ENCODE results near the gene ATP6V0D1. TPM values are rescaled to one million over a fixed set of nuclear protein-coding genes. Genes with fewer than 3 reads are reported as not detected.

Gene ATP6V0D1
- polyA plus RNA-seq, 3 donors: 354 to 687 (median 631) TPM

- H3K36me3 ChIP-seq (replicated peaks in 1 of 2; ENCODE audit: control insufficient read depth in 1 of 2, insufficient read depth in 2 of 2, low read length in 2 of 2): no peaks in the 10 kb centered on the region
- no peaks in the 10 kb centered on the region for H3K27me3 ChIP-seq (ENCODE audit: control insufficient read depth in 2 of 2, insufficient read depth in 2 of 2, low read length in 2 of 2)
- Mint-ChIP-seq H3K4me3 (no peak overlapping the region), H3K4me1 (peaks cover 12% of the 10 kb centered on the region), H3K27me3 (ENCODE audit: low read depth in 3 of 3) (peaks cover 2 to 9% (median 7%) of the 10 kb centered on the region in 3 donors), H3K9me3 (peaks cover 0 to 2% (median 0%) of the 10 kb centered on the region in 7 donors), H3K27ac (no peak overlapping the region), H3K36me3 (no peaks in the 10 kb centered on the region)
- peaks cover 10 to 12% of the 10 kb centered on the region in 2 donors for H3K4me1 ChIP-seq (ENCODE audit: control insufficient read depth in 1 of 2, insufficient read depth in 2 of 2, low read length in 2 of 2)
- H3K9me3 ChIP-seq (replicated peaks in 1 of 2; ENCODE audit: control insufficient read depth in 1 of 2, insufficient read depth in 1 of 2, low read length in 2 of 2): no peaks in the 10 kb centered on the region
- TF ChIP-seq, protein P1, sequence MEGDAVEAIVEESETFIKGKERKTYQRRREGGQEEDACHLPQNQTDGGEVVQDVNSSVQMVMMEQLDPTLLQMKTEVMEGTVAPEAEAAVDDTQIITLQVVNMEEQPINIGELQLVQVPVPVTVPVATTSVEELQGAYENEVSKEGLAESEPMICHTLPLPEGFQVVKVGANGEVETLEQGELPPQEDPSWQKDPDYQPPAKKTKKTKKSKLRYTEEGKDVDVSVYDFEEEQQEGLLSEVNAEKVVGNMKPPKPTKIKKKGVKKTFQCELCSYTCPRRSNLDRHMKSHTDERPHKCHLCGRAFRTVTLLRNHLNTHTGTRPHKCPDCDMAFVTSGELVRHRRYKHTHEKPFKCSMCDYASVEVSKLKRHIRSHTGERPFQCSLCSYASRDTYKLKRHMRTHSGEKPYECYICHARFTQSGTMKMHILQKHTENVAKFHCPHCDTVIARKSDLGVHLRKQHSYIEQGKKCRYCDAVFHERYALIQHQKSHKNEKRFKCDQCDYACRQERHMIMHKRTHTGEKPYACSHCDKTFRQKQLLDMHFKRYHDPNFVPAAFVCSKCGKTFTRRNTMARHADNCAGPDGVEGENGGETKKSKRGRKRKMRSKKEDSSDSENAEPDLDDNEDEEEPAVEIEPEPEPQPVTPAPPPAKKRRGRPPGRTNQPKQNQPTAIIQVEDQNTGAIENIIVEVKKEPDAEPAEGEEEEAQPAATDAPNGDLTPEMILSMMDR (IDR thresholded peaks at IDR 0.05): no peak
- intact Hi-C loops (cut with micrococcal nuclease): loop anchor here in 1 of 2 donors (10.0 kb wide), 1 partner anchor 50 kb away; no protein-coding TSS in a partner anchor
- no peak overlapping the region for H2AFZ ChIP-seq (ENCODE audit: insufficient read depth, low read depth, low read length, poor library complexity, severe bottlenecking)
- H3K4me3 ChIP-seq (replicated peaks in 1 of 3; ENCODE audit: low read depth in 2 of 3, low read length in 3 of 3): no peak overlapping the region
- H4K20me1 ChIP-seq (ENCODE audit: insufficient read depth, low read length): no peaks in the 10 kb centered on the region
- H3K4me2 ChIP-seq (replicated peaks; ENCODE audit: extremely low read depth, low read length, poor library complexity, severe bottlenecking): no peak overlapping the region
- no peak for DNase-seq
- no peak overlapping the region for H3K27ac ChIP-seq (ENCODE audit: low read depth in 1 of 2, low read length in 2 of 2)
- 97% methylated on average over 4 of the region's 5 CpGs for WGBS (ENCODE audit: insufficient coverage)
- no peaks in the 10 kb centered on the region for H3K79me2 ChIP-seq (ENCODE audit: insufficient read depth, low read length)
- no peak overlapping the region for H3K9ac ChIP-seq (ENCODE audit: insufficient read depth, low read length, poor library complexity, severe bottlenecking)
Measured at GRCh38 chr16:67404740-67405226, 76.2 kb downstream of the ATP6V0D1 start.

GRCh38 chr16:67403976-67404555, 76.9 kb downstream of the ATP6V0D1 start:
- Histone ChIP-seq H3K4me3 (replicated peaks in 1 of 3; ENCODE audit: low read depth in 2 of 3, low read length in 3 of 3) (no peak overlapping the region), H3K9me3 (replicated peaks in 1 of 2; ENCODE audit: control insufficient read depth in 1 of 2, insufficient read depth in 1 of 2, low read length in 2 of 2) (no peaks in the 10 kb centered on the region), H2AFZ (ENCODE audit: insufficient read depth, low read depth, low read length, poor library complexity, severe bottlenecking) (no peak overlapping the region), H3K9ac (ENCODE audit: insufficient read depth, low read length, poor library complexity, severe bottlenecking) (no peak overlapping the region), H4K20me1 (ENCODE audit: insufficient read depth, low read length) (no peaks in the 10 kb centered on the region), H3K4me2 (replicated peaks; ENCODE audit: extremely low read depth, low read length, poor library complexity, severe bottlenecking) (no peak overlapping the region), H3K27me3 (ENCODE audit: control insufficient read depth in 2 of 2, insufficient read depth in 2 of 2, low read length in 2 of 2) (no peaks in the 10 kb centered on the region), H3K36me3 (replicated peaks in 1 of 2; ENCODE audit: control insufficient read depth in 1 of 2, insufficient read depth in 2 of 2, low read length in 2 of 2) (no peaks in the 10 kb centered on the region), H3K27ac (ENCODE audit: low read depth in 1 of 2, low read length in 2 of 2) (no peak overlapping the region), H3K79me2 (ENCODE audit: insufficient read depth, low read length) (no peaks in the 10 kb centered on the region), H3K4me1 (ENCODE audit: control insufficient read depth in 1 of 2, insufficient read depth in 2 of 2, low read length in 2 of 2) (peaks cover 13 to 18% of the 10 kb centered on the region in 2 donors)
- TF ChIP-seq, protein P1 (IDR thresholded peaks at IDR 0.05): no peak
- peak overlapping the region in 1 of 7 donors; percentile 1 for H3K27ac Mint-ChIP-seq
- DNase-seq: no peak
- H3K27me3 Mint-ChIP-seq (ENCODE audit: low read depth in 3 of 3): peaks cover 2 to 9% (median 9%) of the 10 kb centered on the region in 3 donors
- peaks cover 14% of the 10 kb centered on the region for H3K4me1 Mint-ChIP-seq
- H3K4me3 Mint-ChIP-seq: no peak overlapping the region
- no peaks in the 10 kb centered on the region for H3K36me3 Mint-ChIP-seq
- 75% methylated on average over 12 of the region's 12 CpGs for WGBS (ENCODE audit: insufficient coverage)
- intact Hi-C loops (cut with micrococcal nuclease): loop anchor here in 1 of 2 donors (10.0 kb wide), 1 partner anchor 49 kb away; no protein-coding TSS in a partner anchor
- peaks cover 0 to 2% (median 0%) of the 10 kb centered on the region in 7 donors for H3K9me3 Mint-ChIP-seq
